Inflammatory macrophage treated with lipopolysaccharide for 1 hour (primary cell): Measurements from ENCODE around the gene MPPED2.

Experiments
- DNase-seq, 2 donors: peaks; one replicate each; pipeline ENCODE4 v3.0.0-alpha.2; 2020 to 2022

Gene MPPED2

GRCh38 chr11:30405385-30405784 is 180.8 kb downstream of the MPPED2 start:
- no peak for DNase-seq

- no peak for DNase-seq
Observed at GRCh38 chr11:30404136-30404535, 182.0 kb downstream of the MPPED2 start.

GRCh38 chr11:30395751-30396150 is 190.4 kb downstream of the MPPED2 start:
- DNase-seq: no peak

GRCh38 chr11:30393012-30393411 is 193.1 kb downstream of the MPPED2 start:
- no peak for DNase-seq

- DNase-seq: no peak
Observed at GRCh38 chr11:30392221-30392784, 193.8 kb downstream of the MPPED2 start.

- DNase-seq: no peak
Observed at GRCh38 chr11:30388957-30389356, 197.2 kb downstream of the MPPED2 start.

- DNase-seq: no peak
Observed at GRCh38 chr11:30387891-30388861, 198.0 kb downstream of the MPPED2 start.

- no peak for DNase-seq
Observed at GRCh38 chr11:30381879-30382278, 204.3 kb downstream of the MPPED2 start.

GRCh38 chr11:30380846-30381245 is 205.3 kb downstream of the MPPED2 start:
- no peak for DNase-seq

- DNase-seq: no peak
Observed at GRCh38 chr11:30377347-30377746, 208.8 kb downstream of the MPPED2 start.

- DNase-seq: no peak
Observed at GRCh38 chr11:30370164-30370563, 216.0 kb downstream of the MPPED2 start.

- no peak for DNase-seq
Observed at GRCh38 chr11:30368394-30368793, 217.8 kb downstream of the MPPED2 start.

- DNase-seq: no peak
Observed at GRCh38 chr11:30365793-30366517, 220.2 kb downstream of the MPPED2 start.

- no peak for DNase-seq
Observed at GRCh38 chr11:30364837-30365482, 221.2 kb downstream of the MPPED2 start.

- no peak for DNase-seq
Observed at GRCh38 chr11:30364139-30364836, 221.9 kb downstream of the MPPED2 start.

- no peak for DNase-seq
Observed at GRCh38 chr11:30360741-30361140, 225.4 kb downstream of the MPPED2 start.
